ENCODE measurements around the gene DNAJC4. TPM values are rescaled to one million over a fixed set of nuclear protein-coding genes. Genes with fewer than 3 reads are reported as not detected.

DNAJC4 gene
- total and polyA plus RNA-seq, 2 experiments from 2014 or later = 12.8 to 58.4 TPM

DNA sequence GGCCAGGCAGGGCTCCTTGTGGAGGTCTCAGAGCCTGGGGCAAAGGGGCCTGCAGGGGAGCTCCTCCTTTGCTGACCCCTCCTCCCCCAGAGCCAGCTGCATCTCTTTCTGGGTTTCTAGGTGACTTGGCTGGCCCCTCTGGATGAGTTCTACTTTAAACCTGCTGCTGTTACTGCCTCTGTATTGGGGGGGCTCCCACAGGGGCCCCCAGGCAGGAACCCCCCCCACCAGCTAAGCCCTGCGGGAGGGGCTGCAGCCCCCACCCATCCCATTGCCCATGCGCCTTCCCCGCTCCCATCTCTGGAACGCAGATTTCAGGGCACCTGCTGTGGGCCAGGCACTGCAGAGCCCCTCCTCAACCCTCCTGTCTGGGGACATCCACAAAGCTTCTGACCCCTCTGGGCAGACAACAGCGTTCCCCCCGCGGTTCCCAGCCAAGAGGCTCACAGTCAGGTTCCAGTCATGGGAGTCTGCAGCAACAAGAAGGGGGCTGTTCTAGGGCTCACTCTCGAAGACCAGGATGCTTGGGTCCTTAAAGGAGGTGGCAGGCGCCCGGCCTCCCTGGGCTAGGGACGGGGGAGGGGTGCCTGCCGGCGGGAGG, 20.2 kb downstream of the DNAJC4 start:
- peak; percentile 58 for DNase-seq (ENCODE audit: low spot score)
- no peak for TF ChIP-seq EZH2phosphoT487 (IDR thresholded peaks at IDR 0.05; ENCODE audit: low read depth, severe bottlenecking, unreplicated experiment)
- TF ChIP-seq, protein P1, sequence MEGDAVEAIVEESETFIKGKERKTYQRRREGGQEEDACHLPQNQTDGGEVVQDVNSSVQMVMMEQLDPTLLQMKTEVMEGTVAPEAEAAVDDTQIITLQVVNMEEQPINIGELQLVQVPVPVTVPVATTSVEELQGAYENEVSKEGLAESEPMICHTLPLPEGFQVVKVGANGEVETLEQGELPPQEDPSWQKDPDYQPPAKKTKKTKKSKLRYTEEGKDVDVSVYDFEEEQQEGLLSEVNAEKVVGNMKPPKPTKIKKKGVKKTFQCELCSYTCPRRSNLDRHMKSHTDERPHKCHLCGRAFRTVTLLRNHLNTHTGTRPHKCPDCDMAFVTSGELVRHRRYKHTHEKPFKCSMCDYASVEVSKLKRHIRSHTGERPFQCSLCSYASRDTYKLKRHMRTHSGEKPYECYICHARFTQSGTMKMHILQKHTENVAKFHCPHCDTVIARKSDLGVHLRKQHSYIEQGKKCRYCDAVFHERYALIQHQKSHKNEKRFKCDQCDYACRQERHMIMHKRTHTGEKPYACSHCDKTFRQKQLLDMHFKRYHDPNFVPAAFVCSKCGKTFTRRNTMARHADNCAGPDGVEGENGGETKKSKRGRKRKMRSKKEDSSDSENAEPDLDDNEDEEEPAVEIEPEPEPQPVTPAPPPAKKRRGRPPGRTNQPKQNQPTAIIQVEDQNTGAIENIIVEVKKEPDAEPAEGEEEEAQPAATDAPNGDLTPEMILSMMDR (IDR thresholded peaks at IDR 0.05; ENCODE audit: poor library complexity) = no peak
- TF ChIP-seq EZH2 (IDR thresholded peaks at IDR 0.05; ENCODE audit: borderline replicate concordance) = no peak
- Histone ChIP-seq H3K27ac (no peak overlapping the region), H3K4me3 (peak overlapping the region; percentile 65), H3K4me2 (peak overlapping the region; percentile 97), H3K36me3 (replicated peaks; ENCODE audit: insufficient read depth, low read depth) (no peaks in the 10 kb centered on the region), H4K20me1 (ENCODE audit: insufficient read depth, poor library complexity, severe bottlenecking) (peaks cover 5% of the 10 kb centered on the region), H2AFZ (peak overlapping the region; percentile 69), H3K4me1 (ENCODE audit: insufficient read depth) (peaks cover 21% of the 10 kb centered on the region), H3K9me2 (replicated peaks; ENCODE audit: insufficient read depth) (no peaks in the 10 kb centered on the region), H3K79me2 (peaks cover 24% of the 10 kb centered on the region), H3K9me3 (ENCODE audit: low read depth) (no peaks in the 10 kb centered on the region), H3K27me3 (no peaks in the 10 kb centered on the region)
- WGBS (ENCODE audit: low lambda C conversion rate, missing lambda C conversion rate) = 30% methylated on average over 9 of the region's 13 CpGs

DNA sequence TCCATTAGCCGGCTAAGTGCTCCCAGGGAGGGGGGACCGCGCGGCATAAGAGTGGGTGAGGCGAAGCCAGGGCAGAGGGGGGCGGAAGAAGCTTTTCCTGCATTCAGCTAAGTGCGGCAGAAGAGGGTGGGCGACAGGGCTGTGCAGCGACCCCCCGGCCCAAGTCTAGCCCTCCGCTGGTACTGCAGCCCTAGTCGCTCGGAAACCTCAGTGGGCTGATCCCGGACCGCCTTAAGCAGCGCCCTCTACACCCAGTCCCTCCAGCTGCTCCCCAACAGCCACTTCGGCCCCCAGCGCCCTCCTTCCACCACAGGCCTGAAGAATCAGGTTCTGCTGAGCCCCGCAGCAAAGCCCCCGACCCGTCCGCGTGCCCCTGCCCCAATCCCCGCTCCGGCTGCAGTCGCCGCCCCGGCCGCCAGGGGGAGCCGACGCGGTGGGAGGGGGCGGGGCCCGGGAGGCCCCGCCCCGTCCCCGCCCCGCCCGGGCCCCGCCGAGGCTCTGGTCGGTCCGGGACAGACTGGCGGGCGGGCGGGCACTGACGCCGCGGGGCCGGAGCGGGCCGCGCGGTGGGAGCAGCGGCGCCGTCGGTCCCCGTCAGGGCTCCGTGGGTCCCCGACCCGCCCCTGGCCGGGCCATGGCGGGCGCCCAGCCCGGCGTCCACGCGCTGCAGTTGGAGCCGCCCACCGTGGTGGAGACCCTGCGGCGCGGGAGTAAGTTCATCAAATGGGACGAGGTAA, 20.8 kb downstream of the DNAJC4 start, which contains the start of gene PLCB3:
Gene PLCB3, plus strand, starts transcription at position 515 of the 737 bp plus-strand sequence. Its CDS starts 120 bp downstream, at position 635.
- Histone ChIP-seq H3K9me2 (replicated peaks; ENCODE audit: insufficient read depth) (no peaks in the 10 kb centered on the region), H3K4me3 (peak within 1 kb of the TSS; percentile 82), H3K9me3 (ENCODE audit: low read depth) (no peaks in the 10 kb centered on the region), H4K20me1 (ENCODE audit: insufficient read depth, poor library complexity, severe bottlenecking) (peaks cover 5% of the 10 kb centered on the region), H3K79me2 (peaks cover 18% of the 10 kb centered on the region), H3K27ac (peak within 1 kb of the TSS; percentile 69), H3K36me3 (replicated peaks; ENCODE audit: insufficient read depth, low read depth) (no peaks in the 10 kb centered on the region), H3K4me2 (peak within 1 kb of the TSS; percentile 99), H2AFZ (peak within 1 kb of the TSS; percentile 74), H3K4me1 (ENCODE audit: insufficient read depth) (peaks cover 21% of the 10 kb centered on the region), H3K27me3 (no peaks in the 10 kb centered on the region)
- WGBS (ENCODE audit: low lambda C conversion rate, missing lambda C conversion rate) = no CpG with 5 or more reads among the region's 75 CpGs
- peak; percentile 87 for DNase-seq (ENCODE audit: low spot score)
- TF ChIP-seq, protein P1 (IDR thresholded peaks at IDR 0.05; ENCODE audit: poor library complexity) = peak; percentile 81
- TF ChIP-seq EZH2 (IDR thresholded peaks at IDR 0.05; ENCODE audit: borderline replicate concordance) (no peak), EZH2phosphoT487 (IDR thresholded peaks at IDR 0.05; ENCODE audit: low read depth, severe bottlenecking, unreplicated experiment) (no peak)

DNA sequence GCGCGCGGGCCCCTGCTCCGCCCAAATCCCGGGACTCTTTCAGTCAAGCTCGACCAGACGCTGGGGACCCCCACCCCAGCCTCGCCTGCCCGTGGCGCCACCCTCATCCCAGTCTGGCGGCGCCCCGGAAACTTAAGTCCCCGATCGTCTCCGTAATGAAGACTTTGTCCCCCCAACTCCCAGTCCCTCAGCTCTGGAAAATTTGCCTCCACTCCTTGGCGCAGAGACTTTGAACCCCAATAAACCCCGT, 21.3 kb downstream of the DNAJC4 start:
- Histone ChIP-seq H3K4me3 (peak overlapping the region; percentile 82), H3K9me3 (ENCODE audit: low read depth) (no peaks in the 10 kb centered on the region), H3K27ac (peak overlapping the region; percentile 69), H3K27me3 (no peaks in the 10 kb centered on the region), H3K9me2 (replicated peaks; ENCODE audit: insufficient read depth) (no peaks in the 10 kb centered on the region), H3K4me2 (peak overlapping the region; percentile 99), H3K36me3 (replicated peaks; ENCODE audit: insufficient read depth, low read depth) (no peaks in the 10 kb centered on the region), H3K79me2 (peaks cover 16% of the 10 kb centered on the region), H4K20me1 (ENCODE audit: insufficient read depth, poor library complexity, severe bottlenecking) (peaks cover 5% of the 10 kb centered on the region), H3K4me1 (ENCODE audit: insufficient read depth) (peaks cover 21% of the 10 kb centered on the region), H2AFZ (peak overlapping the region; percentile 74)
- no peak for DNase-seq (ENCODE audit: low spot score)
- TF ChIP-seq EZH2 (IDR thresholded peaks at IDR 0.05; ENCODE audit: borderline replicate concordance) (no peak), EZH2phosphoT487 (IDR thresholded peaks at IDR 0.05; ENCODE audit: low read depth, severe bottlenecking, unreplicated experiment) (no peak)
- TF ChIP-seq, protein P1 (IDR thresholded peaks at IDR 0.05; ENCODE audit: poor library complexity) = no peak
- 1% methylated on average over 17 of the region's 18 CpGs for WGBS (ENCODE audit: low lambda C conversion rate, missing lambda C conversion rate)

Data from hepatocyte (in vitro differentiated cells).